ENCODE results near the gene NFATC3. TPM values are rescaled to one million over a fixed set of nuclear protein-coding genes. Genes with fewer than 3 reads are reported as not detected.
"Not testable (repeated sequence)": the region's sequence is repeated elsewhere in the genome, so short reads cannot be mapped to it uniquely, and the experiment has no call there.

The NFATC3 gene
- total and polyA plus RNA-seq, 2 of the 8 experiments (the other 6 are each of a cell fraction or from before 2014, with no cell fraction given): 17.6 to 34.5 TPM

- H3K27me3 ChIP-seq (replicated peaks in 1 of 4; ENCODE audit: control insufficient read depth in 3 of 4, extremely low read depth in 1 of 4, insufficient read depth in 3 of 4, low read length in 3 of 4); H3K14ac ChIP-seq (ENCODE audit: insufficient read length); H2BK5ac ChIP-seq (ENCODE audit: low read depth, low read length); H4K91ac ChIP-seq (replicated peaks; ENCODE audit: insufficient read length, low read length); H2AK5ac ChIP-seq (ENCODE audit: low read depth, low read length); H4K5ac ChIP-seq (ENCODE audit: insufficient read length, low read depth, low read length); H3K36me3 ChIP-seq (ENCODE audit: control insufficient read depth in 2 of 4, insufficient read depth in 4 of 4, low read length in 3 of 4); H3K9ac ChIP-seq (replicated peaks in 1 of 4; ENCODE audit: extremely low read depth in 1 of 4, low read depth in 3 of 4, low read length in 3 of 4); H3K4me3 ChIP-seq (ENCODE audit: extremely low read depth in 1 of 4, insufficient read depth in 2 of 4, low read depth in 3 of 4, low read length in 4 of 4); H3K18ac ChIP-seq (ENCODE audit: extremely low read depth, low read length); H3K4me1 ChIP-seq (replicated peaks in 1 of 4; ENCODE audit: control insufficient read depth in 3 of 4, insufficient read depth in 4 of 4, low read length in 3 of 4); H3K4ac ChIP-seq (replicated peaks; ENCODE audit: insufficient read length, low read depth, low read length); H3K4me2 ChIP-seq (ENCODE audit: insufficient read depth in 1 of 2, low read depth in 2 of 2, low read length in 2 of 2); H2AFZ ChIP-seq (ENCODE audit: low read length); H3K27ac ChIP-seq (ENCODE audit: low read depth, low read length); FAIRE-seq; H2BK15ac ChIP-seq (ENCODE audit: low read length); H3K23me2 ChIP-seq (ENCODE audit: low read depth, low read length); H2BK120ac ChIP-seq (replicated peaks; ENCODE audit: low read depth, low read length); H3K23ac ChIP-seq (ENCODE audit: insufficient read length); DNase-seq (ENCODE audit: low read depth in 1 of 2, low spot score in 2 of 2); H3K79me1 ChIP-seq (ENCODE audit: low read depth, low read length); H4K20me1 ChIP-seq (replicated peaks in 1 of 2; ENCODE audit: control insufficient read depth in 1 of 2, insufficient read depth in 2 of 2, low read length in 2 of 2); H2BK20ac ChIP-seq (ENCODE audit: low read length); H4K8ac ChIP-seq (ENCODE audit: extremely low read depth, insufficient read depth, low read length); H2BK12ac ChIP-seq (ENCODE audit: low read depth, low read length); H3K9me3 ChIP-seq (ENCODE audit: insufficient read depth in 2 of 2, low read depth in 1 of 2, low read length in 1 of 2); H3K56ac ChIP-seq (replicated peaks; ENCODE audit: insufficient read length, low read depth, low read length): not testable (repeated sequence)
- peaks cover 0 to 86% of the 10 kb centered on the region in 2 experiments; a peak in 2 of 4 replicates for H3K79me2 ChIP-seq (ENCODE audit: control insufficient read depth in 1 of 2, insufficient read depth in 2 of 2, low read length in 2 of 2)
- WGBS, 2 experiments (ENCODE audit: extremely low coverage in 1 of 2, insufficient coverage in 1 of 2, insufficient read length in 1 of 2, insufficient replicate concordance in 2 of 2, low coverage in 1 of 2, low lambda C conversion rate in 2 of 2, missing lambda C conversion rate in 1 of 2): 94% methylated on average over 2 of the region's 2 CpGs; no CpG with 5 or more reads in 1 of the 2 experiments
- POLR2A ChIA-PET (ENCODE audit: partially characterized antibody): interaction anchor here (1.2 kb wide), 1 partner anchor 25 kb away, joined by 4 read pairs; the partner anchor contains the start of gene NFATC3
- CTCF ChIA-PET (ENCODE audit: partially characterized antibody): interaction anchor here (1.6 kb wide), 1 partner anchor 16 kb away, joined by 9 read pairs; no protein-coding TSS in a partner anchor
Measured at GRCh38 chr16:68110611-68111010, 25.4 kb downstream of the NFATC3 start.

Measured in H1 (cell line).